ENCODE measurements around the gene PDSS1. TPM values are rescaled to one million over a fixed set of nuclear protein-coding genes. Genes with fewer than 3 reads are reported as not detected.

Gene PDSS1
- total and polyA plus RNA-seq, 2 of the 4 experiments (the other 2 are of a cell fraction) = 9.7 to 13.2 TPM

GRCh38 chr10:26700884-26701630, 3.6 kb downstream of the PDSS1 start:
- 54% methylated on average over 2 of the region's 4 CpGs; no CpG with 5 or more reads in 1 of the 2 experiments for WGBS, 2 experiments (ENCODE audit: extremely low coverage in 2 of 2, insufficient read length in 1 of 2)
- Histone ChIP-seq H2AK9ac (replicated peaks; ENCODE audit: low read depth, low read length, poor library complexity) (no peak overlapping the region), H4K8ac (ENCODE audit: low read depth in 2 of 2, low read length in 2 of 2) (no peak overlapping the region), H3K27ac (ENCODE audit: insufficient read depth, low read length) (no peak overlapping the region), H3K4me2 (ENCODE audit: low read depth, low read length) (no peak overlapping the region), H4K20me1 (ENCODE audit: insufficient read depth, low read length) (no peaks in the 10 kb centered on the region), H3K9me3 (ENCODE audit: control insufficient read depth, insufficient read depth, low read length) (no peaks in the 10 kb centered on the region), H3K14ac (replicated peaks; ENCODE audit: low read depth, low read length) (no peak overlapping the region), H3K23ac (ENCODE audit: low read depth, low read length) (no peak overlapping the region), H3K9me1 (ENCODE audit: insufficient read depth, low read length) (peaks cover 3% of the 10 kb centered on the region; the same call in 1 of the 2 replicates), H2BK5ac (ENCODE audit: low read depth, low read length, poor library complexity, severe bottlenecking) (no peak overlapping the region), H4K91ac (ENCODE audit: insufficient read depth, low read depth, low read length) (no peak overlapping the region), H3K18ac (ENCODE audit: low read depth, low read length) (no peak overlapping the region), H3K4me3 (ENCODE audit: insufficient read depth, low read depth, low read length) (no peak overlapping the region), H3K79me1 (ENCODE audit: low read depth in 1 of 2, low read length in 2 of 2) (peaks cover 14 to 29% of the 10 kb centered on the region in 2 experiments), H3K9ac (ENCODE audit: low read depth, low read length) (no peak overlapping the region), H2AFZ (replicated peaks; ENCODE audit: low read length, poor library complexity) (no peak overlapping the region), H2AK5ac (ENCODE audit: low read depth, low read length) (no peak overlapping the region), H2BK120ac (ENCODE audit: low read depth, low read length) (no peak overlapping the region), H3K36me3 (ENCODE audit: control insufficient read depth, insufficient read depth, low read length) (peaks cover 5% of the 10 kb centered on the region), H2BK20ac (ENCODE audit: low read depth, low read length) (no peak overlapping the region), H3K4me1 (ENCODE audit: control insufficient read depth, insufficient read depth, low read length) (0 out of 2 replicates have a peak, but pooled peaks cover 3% of the 10 kb centered on the region), H3K27me3 (ENCODE audit: control insufficient read depth, insufficient read depth, low read length) (no peaks in the 10 kb centered on the region), H4K5ac (ENCODE audit: low read depth, low read length) (no peak overlapping the region), H2BK15ac (ENCODE audit: low read depth, low read length) (no peak overlapping the region), H3K4ac (ENCODE audit: low read depth, low read length) (no peak overlapping the region), H3K56ac (ENCODE audit: extremely low read depth, insufficient read depth, low read length) (no peak overlapping the region)
- BruUV-seq (replicated peaks) = no TSS peak
- in situ Hi-C loops (cut with MboI; ENCODE audit: low sequenced_read_pairs) (no loop called here), intact Hi-C loops (cut with micrococcal nuclease) (no loop called here), dilution Hi-C loops (cut with HindIII; ENCODE audit: low sequenced_read_pairs, unreplicated experiment) (no loop called here)
- ChIA-PET POLR2A (ENCODE audit: unreplicated experiment) (no interaction called here), CTCF (no interaction called here)
- DNase-seq = no peak
- no peak for ATAC-seq (ENCODE audit: low read depth)
- TF ChIP-seq RAD21 (IDR thresholded peaks at IDR 0.05; ENCODE audit: low read length) = no peak
- no peak for TF ChIP-seq MAZ (IDR thresholded peaks at IDR 0.05; ENCODE audit: borderline replicate concordance, low read depth, low read length)
- no peak for TF ChIP-seq SMC3 (IDR thresholded peaks at IDR 0.05; ENCODE audit: low read depth, low read length)
- no peak for TF ChIP-seq RCOR1 (IDR thresholded peaks at IDR 0.05; ENCODE audit: insufficient replicate concordance, low read length)
- no peak for TF ChIP-seq MAFK (IDR thresholded peaks at IDR 0.05; ENCODE audit: low read depth, low read length)
- TF ChIP-seq POLR2A (IDR thresholded peaks at IDR 0.05; ENCODE audit: low read depth, low read length) = no peak
- no peak for TF ChIP-seq USF2 (IDR thresholded peaks at IDR 0.05; ENCODE audit: low read depth, low read length)
- no peak for TF ChIP-seq CTCF (conservative IDR thresholded peaks at IDR 0.05; ENCODE audit: low read depth, low read length)
- TF ChIP-seq FOS (IDR thresholded peaks at IDR 0.05; ENCODE audit: low read depth, low read length) = no peak
